T-helper 1 cell treated with Interleukin-12 subunit alpha and Interleukin-12 subunit beta and Interleukin-4 antibody, amounts not matched to agents 30 ng/mL and 1 ng/mL, for 36 hours (primary cell): ENCODE measurements around the gene PGC. TPM values are rescaled to one million over a fixed set of nuclear protein-coding genes. Genes with fewer than 3 reads are reported as not detected.

ENCODE experiments used
- total RNA-seq: library from RNA; stranded (reverse); gene quantifications from 2 replicates; pipeline ENCODE4 v1.2.3, GENCODE V29; 2022

PGC gene
- total RNA-seq, 1 donor from 2014 or later: not detected

Other genes starting within 250 kb of the PGC start
- 5.8 and 6.1 TPM in 2 replicates for gene FOXP4, start 201.0 kb downstream of the PGC start, total RNA-seq
- not detected in 2 replicates for gene MDFI, start 108.9 kb downstream of the PGC start, total RNA-seq
- 20.5 and 22.1 TPM in 2 replicates for gene TFEB, start 11.8 kb downstream of the PGC start, total RNA-seq
- gene FRS3, start 32.5 kb upstream of the PGC start, total RNA-seq: 4.9 and 5.3 TPM in 2 replicates
- gene PRICKLE4, start 33.4 kb upstream of the PGC start, total RNA-seq: 0.59 TPM in 1 of 2 replicates, not detected in the other
- gene TOMM6, start 40.3 kb upstream of the PGC start, total RNA-seq: 191 and 194 TPM in 2 replicates
- 6.4 and 6.7 TPM in 2 replicates for gene USP49, start 148.0 kb upstream of the PGC start, total RNA-seq
- gene MED20, start 173.7 kb upstream of the PGC start, total RNA-seq: 22.6 and 23.1 TPM in 2 replicates
- 39.2 and 39.3 TPM in 2 replicates for gene BYSL, start 174.1 kb upstream of the PGC start, total RNA-seq
- gene CCND3, start 194.4 kb upstream of the PGC start, total RNA-seq: 468 and 481 TPM in 2 replicates